ENCODE data around the gene BUD31.
"Not testable (repeated sequence)": the region's sequence is repeated elsewhere in the genome, so short reads cannot be mapped to it uniquely, and the experiment has no call there.

The BUD31 gene

GRCh38 chr7:99380823-99381663 lies 27.7 kb upstream of the BUD31 start:
- DNase-seq (ENCODE audit: low spot score) = peak; percentile 68

GRCh38 chr7:99381664-99382075 lies 27.1 kb upstream of the BUD31 start:
- no peak for DNase-seq (ENCODE audit: low spot score)

GRCh38 chr7:99383203-99383602 lies 25.6 kb upstream of the BUD31 start:
- DNase-seq (ENCODE audit: low spot score) = no peak

GRCh38 chr7:99383791-99384370 lies 24.9 kb upstream of the BUD31 start:
- DNase-seq (ENCODE audit: low spot score) = no peak

- DNase-seq (ENCODE audit: low spot score) = no peak
Observed at GRCh38 chr7:99384523-99384922, 24.2 kb upstream of the BUD31 start.

GRCh38 chr7:99385564-99385963 lies 23.2 kb upstream of the BUD31 start:
- DNase-seq (ENCODE audit: low spot score) = no peak

GRCh38 chr7:99386584-99387238 lies 22.1 kb upstream of the BUD31 start:
- DNase-seq (ENCODE audit: low spot score) = peak; percentile 44

- not testable (repeated sequence) for DNase-seq (ENCODE audit: low spot score)
Observed at GRCh38 chr7:99387239-99387635, 21.5 kb upstream of the BUD31 start.

- DNase-seq (ENCODE audit: low spot score) = no peak
Observed at GRCh38 chr7:99387912-99388311, 20.9 kb upstream of the BUD31 start.

- no peak for DNase-seq (ENCODE audit: low spot score)
Observed at GRCh38 chr7:99389772-99390171, 19.0 kb upstream of the BUD31 start.

- DNase-seq (ENCODE audit: low spot score) = no peak
Observed at GRCh38 chr7:99390941-99391602, 17.7 kb upstream of the BUD31 start.

- no peak for DNase-seq (ENCODE audit: low spot score)
Observed at GRCh38 chr7:99392046-99392445, 16.7 kb upstream of the BUD31 start.

GRCh38 chr7:99392659-99393354 lies 16.0 kb upstream of the BUD31 start:
- peak; percentile 62 for DNase-seq (ENCODE audit: low spot score)

GRCh38 chr7:99393355-99394187 lies 15.2 kb upstream of the BUD31 start:
- no peak for DNase-seq (ENCODE audit: low spot score)

- no peak for DNase-seq (ENCODE audit: low spot score)
Observed at GRCh38 chr7:99394188-99394502, 14.6 kb upstream of the BUD31 start.

GRCh38 chr7:99395616-99396327 lies 13.0 kb upstream of the BUD31 start:
- no peak for DNase-seq (ENCODE audit: low spot score)

GRCh38 chr7:99396418-99397296 lies 12.1 kb upstream of the BUD31 start:
- DNase-seq (ENCODE audit: low spot score) = no peak

- no peak for DNase-seq (ENCODE audit: low spot score)
Observed at GRCh38 chr7:99397297-99397983, 11.3 kb upstream of the BUD31 start.

GRCh38 chr7:99398891-99399445 lies 9.8 kb upstream of the BUD31 start:
- peak; percentile 19 for DNase-seq (ENCODE audit: low spot score)

Data from kidney tubule cell (primary cell).